CD4-positive, alpha-beta memory T cell (primary cell): ENCODE data around the gene SHE. TPM values are rescaled to one million over a fixed set of nuclear protein-coding genes. Genes with fewer than 3 reads are reported as not detected.

Experiments used
- CTCF ChIA-PET: fragments of 350-600 bp; sonication (Branson Sonifier 250); formaldehyde crosslinking; loops from one replicate; lab custom pipeline; 2021; ENCODE audit warnings: inconsistent platforms; ENCODE audit not compliant: partially characterized antibody; lab: Charles Lee
- POLR2A ChIA-PET: fragments of 350-600 bp; sonication (Branson Sonifier 250); formaldehyde crosslinking; loops from one replicate; lab custom pipeline; 2021; ENCODE audit not compliant: partially characterized antibody; lab: Charles Lee
- DNase-seq, 5 donors: peaks; one replicate each; pipeline versions ENCODE4 v3.0.0 to v3.0.0-alpha.2; 2020 to 2022; ENCODE audit warnings: mixed read lengths in 1 of 5
- H3K27ac ChIP-seq: one replicate; pipeline ENCODE4 v1.7.0; 2013; ENCODE audit warnings: low read depth, low read length
- H3K27me3 ChIP-seq: 2 replicates; pipeline ENCODE4 v1.7.0; 2013; ENCODE audit warnings: mild to moderate bottlenecking, low read length, moderate library complexity; ENCODE audit not compliant: insufficient read depth
- H3K36me3 ChIP-seq: 2 replicates; pipeline ENCODE4 v1.7.0; 2013; ENCODE audit warnings: mild to moderate bottlenecking, low read length, moderate library complexity; ENCODE audit not compliant: insufficient read depth
- H3K4me1 ChIP-seq: 2 replicates; pipeline ENCODE4 v1.7.0; 2013; ENCODE audit warnings: mild to moderate bottlenecking, low read length, moderate library complexity; ENCODE audit not compliant: insufficient read depth
- H3K4me3 ChIP-seq, 2 donors: one replicate each; pipeline ENCODE4 v1.7.0; 2013; ENCODE audit warnings: low read length in 2 of 2, mild to moderate bottlenecking in 1 of 2
- H3K9me3 ChIP-seq, 2 donors: one replicate each; pipeline ENCODE4 v1.7.0; 2013; ENCODE audit warnings: low read length in 2 of 2, control low read depth in 1 of 2; ENCODE audit not compliant: control insufficient read depth in 1 of 2
- H3K27ac Mint-ChIP-seq, 7 donors: one replicate each; pipeline ENCODE4 v1.8.0; 2020 to 2021; ENCODE audit warnings: mixed read lengths in 7 of 7, mild to moderate bottlenecking in 6 of 7, inconsistent platforms in 3 of 7, moderate library complexity in 3 of 7
- H3K27me3 Mint-ChIP-seq, 2 donors: one replicate each; pipeline ENCODE4 v1.8.0; 2020 to 2021; ENCODE audit warnings: mixed read lengths in 2 of 2
- H3K36me3 Mint-ChIP-seq, 2 donors: one replicate each; pipeline ENCODE4 v1.8.0; 2020 to 2021; ENCODE audit warnings: mixed read lengths in 2 of 2, inconsistent platforms in 1 of 2, mild to moderate bottlenecking in 1 of 2
- H3K4me1 Mint-ChIP-seq, 4 donors: one replicate each; pipeline ENCODE4 v1.8.0; 2020 to 2021; ENCODE audit warnings: mixed read lengths in 4 of 4, mild to moderate bottlenecking in 1 of 4
- H3K4me3 Mint-ChIP-seq, 8 donors: one replicate each; pipeline ENCODE4 v1.8.0; 2020 to 2021; ENCODE audit warnings: mixed read lengths in 8 of 8, mild to moderate bottlenecking in 7 of 8, moderate library complexity in 6 of 8, inconsistent platforms in 3 of 8
- H3K9me3 Mint-ChIP-seq, 8 donors: one replicate each; pipeline ENCODE4 v1.8.0; 2020 to 2021; ENCODE audit warnings: mixed read lengths in 8 of 8, mild to moderate bottlenecking in 5 of 8, inconsistent platforms in 3 of 8, moderate library complexity in 1 of 8
- intact Hi-C: fragments of 100-400 bp; cut with micrococcal nuclease; formaldehyde crosslinking; loops from one replicate; pipeline ENCODE4 v1.15.1; 2023
- polyA plus RNA-seq, 2 donors: library from polyadenylated mRNA; unstranded; fragments of 300-500 nt; fragmentation: Illumina TruSeq; gene quantifications; one replicate each; pipeline ENCODE4 v1.2.3, GENCODE V29; 2021
- total RNA-seq, 2 experiments: library from RNA; stranded (reverse); gene quantifications; one replicate each; pipeline ENCODE4 v1.2.3, GENCODE V29; 2021

The SHE gene
- total and polyA plus RNA-seq, 4 experiments from 2014 or later = not detected

- H3K9me3 ChIP-seq = no peaks in the 10 kb centered on the region
- H3K27ac ChIP-seq = peak overlapping the region; percentile 66
- Mint-ChIP-seq H3K4me1 (peaks cover 57 to 86% (median 79%) of the 10 kb centered on the region in 4 donors), H3K27ac (peak overlapping the region; percentile 93 to 100 (median 97)), H3K27me3 (no peaks in the 10 kb centered on the region), H3K4me3 (peak overlapping the region; percentile 63 to 91 (median 78)), H3K36me3 (peaks cover 22 to 23% of the 10 kb centered on the region in 2 donors), H3K9me3 (peaks cover 0 to 1% (median 0%) of the 10 kb centered on the region in 8 donors)
- H3K4me1 ChIP-seq = peaks cover 84% of the 10 kb centered on the region
- intact Hi-C loops = loop anchor here (10.0 kb wide), 1 partner anchor 281 kb away; no protein-coding TSS in a partner anchor
- H3K4me3 ChIP-seq = peak overlapping the region in 1 of 2 donors; percentile 26
- ChIA-PET POLR2A (interaction anchor here (0.8 to 12.7 kb wide), 22 partner anchors 11 to 283 kb away, joined by 3 to 267 read pairs (median 5); partner anchors contain the start of gene IL6R), CTCF (interaction anchor here (0.7 to 8.2 kb wide), 14 partner anchors 12 to 620 kb away, joined by 3 to 106 read pairs (median 4); partner anchors contain the start of gene IL6R)
- no peak for DNase-seq
- no peaks in the 10 kb centered on the region for H3K36me3 ChIP-seq
- H3K27me3 ChIP-seq = no peaks in the 10 kb centered on the region
These were observed 36.5 kb downstream of the SHE start for GRCh38 chr1:154465621-154466195.

GRCh38 chr1:154463512-154463990 lies 38.7 kb downstream of the SHE start:
- Mint-ChIP-seq H3K9me3 (peaks cover 0 to 1% (median 0%) of the 10 kb centered on the region in 8 donors), H3K27me3 (no peaks in the 10 kb centered on the region), H3K36me3 (peaks cover 27 to 28% of the 10 kb centered on the region in 2 donors), H3K4me3 (peak overlapping the region; percentile 76 to 93 (median 86)), H3K4me1 (peaks cover 57 to 92% (median 79%) of the 10 kb centered on the region in 4 donors), H3K27ac (peak overlapping the region; percentile 94 to 100 (median 98))
- Histone ChIP-seq H3K27me3 (no peaks in the 10 kb centered on the region), H3K4me3 (no peak overlapping the region), H3K36me3 (no peaks in the 10 kb centered on the region), H3K27ac (peak overlapping the region; percentile 66), H3K9me3 (no peaks in the 10 kb centered on the region), H3K4me1 (peaks cover 98% of the 10 kb centered on the region)
- POLR2A ChIA-PET = interaction anchor here (0.6 to 12.7 kb wide), 23 partner anchors 9 to 711 kb away, joined by 3 to 267 read pairs (median 4); partner anchors contain the start of genes IL6R and PMVK
- peak; percentile 74 to 88 (median 77) for DNase-seq
- intact Hi-C loops = loop anchor here (1.0 to 10.0 kb wide), 3 partner anchors 19 to 279 kb away; partner anchors contain the start of gene IL6R
- CTCF ChIA-PET = interaction anchor here (0.8 to 8.2 kb wide), 14 partner anchors 16 to 120 kb away, joined by 3 to 106 read pairs (median 4); partner anchors contain the start of gene IL6R

DNA sequence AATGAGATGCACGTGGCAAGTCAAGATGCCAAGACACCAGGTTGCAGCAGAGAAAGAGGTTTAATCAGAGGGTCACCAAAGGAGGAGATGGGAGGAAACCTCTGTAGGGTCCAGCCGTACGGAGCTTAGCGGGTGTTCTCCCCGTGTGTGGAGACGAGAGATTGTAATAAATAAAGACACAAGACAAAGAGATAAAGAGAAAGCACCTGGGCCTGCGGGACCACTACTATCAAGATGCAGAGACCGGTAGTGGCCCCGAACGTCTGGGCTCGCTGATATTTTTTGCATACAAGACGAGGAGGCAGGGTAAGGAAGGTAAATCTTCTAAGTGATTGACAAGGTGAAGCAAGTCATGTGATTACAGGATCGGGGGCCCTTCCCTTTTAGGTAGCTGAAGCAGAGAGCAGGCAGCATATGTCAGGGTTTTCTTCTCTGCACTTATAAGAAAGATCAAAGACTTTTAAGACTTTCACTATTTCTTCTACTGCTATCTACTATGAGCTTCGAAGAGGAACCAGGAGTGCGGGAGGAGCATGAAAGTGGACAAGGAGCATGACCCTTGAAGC lies 41.4 kb downstream of the SHE start:
- intact Hi-C loops = loop anchor here (10.0 kb wide), 1 partner anchor 276 kb away; no protein-coding TSS in a partner anchor
- H3K27ac Mint-ChIP-seq = peak overlapping the region; percentile 77 to 94 (median 90)
- H3K9me3 ChIP-seq = no peaks in the 10 kb centered on the region
- no peak overlapping the region for H3K4me3 ChIP-seq
- POLR2A ChIA-PET = interaction anchor here (0.6 to 12.7 kb wide), 8 partner anchors 10 to 126 kb away, joined by 3 to 267 read pairs (median 3); partner anchors contain the start of gene IL6R
- CTCF ChIA-PET = interaction anchor here (1.2 to 2.0 kb wide), 6 partner anchors 13 to 53 kb away, joined by 3 to 8 read pairs (median 4); no protein-coding TSS in a partner anchor
- peaks cover 0 to 1% (median 0%) of the 10 kb centered on the region in 8 donors for H3K9me3 Mint-ChIP-seq
- DNase-seq = peak in 1 of 5 donors; percentile 18
- peaks cover 5% of the 10 kb centered on the region for H3K36me3 ChIP-seq
- H3K4me1 Mint-ChIP-seq = peaks cover 40 to 69% (median 55%) of the 10 kb centered on the region in 4 donors
- peaks cover 70% of the 10 kb centered on the region for H3K4me1 ChIP-seq
- H3K27me3 ChIP-seq = no peaks in the 10 kb centered on the region
- H3K27me3 Mint-ChIP-seq = no peaks in the 10 kb centered on the region
- H3K36me3 Mint-ChIP-seq = peaks cover 39 to 41% of the 10 kb centered on the region in 2 donors
- peak overlapping the region in 7 of 8 donors; percentile 36 to 78 (median 67) for H3K4me3 Mint-ChIP-seq
- H3K27ac ChIP-seq = peak overlapping the region; percentile 20

- H3K4me1 ChIP-seq = peaks cover 56% of the 10 kb centered on the region
- no peak overlapping the region for H3K4me3 Mint-ChIP-seq
These were observed 43.1 kb downstream of the SHE start for GRCh38 chr1:154459080-154459479.

GRCh38 chr1:154456631-154457030 lies 45.6 kb downstream of the SHE start:
- peaks cover 38 to 62% (median 47%) of the 10 kb centered on the region in 4 donors for H3K4me1 Mint-ChIP-seq
- DNase-seq = no peak
- Histone ChIP-seq H3K27me3 (no peaks in the 10 kb centered on the region), H3K9me3 (no peaks in the 10 kb centered on the region), H3K27ac (no peak overlapping the region), H3K4me3 (no peak overlapping the region), H3K36me3 (peaks cover 32% of the 10 kb centered on the region), H3K4me1 (peaks cover 43% of the 10 kb centered on the region)
- no peaks in the 10 kb centered on the region for H3K9me3 Mint-ChIP-seq
- CTCF ChIA-PET = interaction anchor here (0.7 kb wide), 1 partner anchor 916 kb away, joined by 3 read pairs; no protein-coding TSS in a partner anchor
- H3K27me3 Mint-ChIP-seq = no peaks in the 10 kb centered on the region
- intact Hi-C loops = no loop called here
- peak overlapping the region in 4 of 7 donors; percentile 37 to 64 (median 58) for H3K27ac Mint-ChIP-seq
- H3K36me3 Mint-ChIP-seq = peaks cover 53 to 59% of the 10 kb centered on the region in 2 donors
- POLR2A ChIA-PET = no interaction called here
- H3K4me3 Mint-ChIP-seq = no peak overlapping the region

More at GRCh38 chr1:154459080-154459479, 43.1 kb downstream of the SHE start:
- Mint-ChIP-seq H3K36me3 (peaks cover 37 to 39% of the 10 kb centered on the region in 2 donors), H3K27me3 (no peaks in the 10 kb centered on the region), H3K9me3 (peaks cover 0 to 1% (median 0%) of the 10 kb centered on the region in 8 donors), H3K27ac (peak overlapping the region in 5 of 7 donors; percentile 13 to 94 (median 92)), H3K4me1 (peaks cover 34 to 59% (median 45%) of the 10 kb centered on the region in 4 donors)
- ChIA-PET POLR2A (interaction anchor here (0.5 to 12.7 kb wide), 5 partner anchors 21 to 131 kb away, joined by 3 to 267 read pairs (median 4); partner anchors contain the start of gene IL6R), CTCF (interaction anchor here (0.6 to 1.7 kb wide), 5 partner anchors 14 to 124 kb away, joined by 3 to 8 read pairs (median 3); no protein-coding TSS in a partner anchor)
- intact Hi-C loops = no loop called here
- Histone ChIP-seq H3K4me3 (no peak overlapping the region), H3K36me3 (peaks cover 16% of the 10 kb centered on the region), H3K27ac (no peak overlapping the region), H3K9me3 (no peaks in the 10 kb centered on the region), H3K27me3 (no peaks in the 10 kb centered on the region)
- DNase-seq = no peak

DNA sequence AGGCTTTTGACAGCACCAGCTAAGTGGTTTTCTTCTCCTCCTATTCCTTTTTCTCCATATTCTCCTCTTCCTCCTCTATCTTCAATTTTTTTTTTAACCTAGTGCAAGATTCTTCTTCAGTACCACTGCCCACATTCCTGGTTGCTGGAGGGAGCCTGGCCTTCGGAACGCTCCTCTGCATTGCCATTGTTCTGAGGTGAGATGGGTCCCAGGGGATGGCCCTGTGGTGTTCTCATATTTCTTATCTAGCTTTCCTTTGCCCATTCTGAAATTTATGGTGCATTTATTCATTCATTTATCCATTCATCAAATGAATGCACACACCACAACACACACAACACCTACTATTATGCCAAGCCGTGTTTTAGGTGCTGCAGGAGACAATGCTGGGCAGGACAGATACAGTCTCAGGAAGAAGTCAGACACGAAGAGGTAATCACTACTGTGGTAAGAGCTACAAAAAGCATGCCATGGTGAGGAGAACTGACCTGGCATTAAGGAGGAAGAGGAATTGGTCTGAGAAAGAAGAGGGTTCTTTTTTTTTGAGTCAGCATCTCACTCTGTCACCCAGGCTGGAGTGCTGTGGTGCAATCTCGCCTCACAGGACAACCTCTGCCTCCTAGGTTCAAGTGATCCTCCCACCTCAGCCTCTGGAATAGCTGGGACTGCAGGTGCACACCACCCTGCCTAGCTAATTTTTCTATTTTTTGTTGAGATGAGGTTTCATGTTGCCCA lies 47.7 kb downstream of the SHE start:
- H3K36me3 Mint-ChIP-seq = peaks cover 53 to 67% of the 10 kb centered on the region in 2 donors

More for the DNA sequence above, 47.7 kb downstream of the SHE start:
- H3K27ac Mint-ChIP-seq = peak overlapping the region in 5 of 7 donors; percentile 25 to 87 (median 69)
- peaks cover 25 to 47% (median 30%) of the 10 kb centered on the region in 4 donors for H3K4me1 Mint-ChIP-seq
- H3K27ac ChIP-seq = no peak overlapping the region
- ChIA-PET CTCF (interaction anchor here (1.2 to 1.5 kb wide), 2 partner anchors 13 kb away, joined by 3 to 6 read pairs; no protein-coding TSS in a partner anchor), POLR2A (interaction anchor here (0.6 to 1.5 kb wide), 6 partner anchors 8 to 556 kb away, joined by 3 to 6 read pairs (median 3); no protein-coding TSS in a partner anchor)
- H3K27me3 ChIP-seq = no peaks in the 10 kb centered on the region
- no peaks in the 10 kb centered on the region for H3K27me3 Mint-ChIP-seq
- H3K4me1 ChIP-seq = peaks cover 22% of the 10 kb centered on the region
- H3K36me3 ChIP-seq = peaks cover 50% of the 10 kb centered on the region
- no peak for DNase-seq
- no peaks in the 10 kb centered on the region for H3K9me3 Mint-ChIP-seq
- H3K4me3 ChIP-seq = no peak overlapping the region
- no peak overlapping the region for H3K4me3 Mint-ChIP-seq
- no peaks in the 10 kb centered on the region for H3K9me3 ChIP-seq
- intact Hi-C loops = no loop called here
